Hepatocyte (in vitro differentiated cells): ENCODE data around the gene DHRS7C.

Source experiments
- CTCF ChIP-seq: fragments of 200-600 bp; sonication (generic); IDR thresholded peaks from 2 replicates; pipeline ENCODE4 v1.5.1; 2016; ENCODE audit warnings: antibody characterized with exemption, mild to moderate bottlenecking; ENCODE audit not compliant: poor library complexity
- EZH2 ChIP-seq: fragments of 200-600 bp; sonication (generic); IDR thresholded peaks from 2 replicates; pipeline ENCODE4 v1.6.1; 2016; ENCODE audit warnings: antibody characterized with exemption, mild to moderate bottlenecking, borderline replicate concordance

GRCh38 chr17:9833922-9834321 is 42.5 kb upstream of the DHRS7C start:
- TF ChIP-seq EZH2 (no peak), CTCF (no peak)
